Stimulated activated CD8-positive, alpha-beta memory T cell treated with anti-CD3 and anti-CD28 coated beads, Interleukin-12 subunit alpha, Interleukin-12 subunit beta, amount 100 ng/mL, for 24 hours (primary cell): ENCODE results near the gene MTMR3.

Experiments used
- DNase-seq: peaks from one replicate; pipeline ENCODE4 v3.0.0-alpha.2; 2020; ENCODE audit errors: extremely low read depth

The MTMR3 gene

DNA sequence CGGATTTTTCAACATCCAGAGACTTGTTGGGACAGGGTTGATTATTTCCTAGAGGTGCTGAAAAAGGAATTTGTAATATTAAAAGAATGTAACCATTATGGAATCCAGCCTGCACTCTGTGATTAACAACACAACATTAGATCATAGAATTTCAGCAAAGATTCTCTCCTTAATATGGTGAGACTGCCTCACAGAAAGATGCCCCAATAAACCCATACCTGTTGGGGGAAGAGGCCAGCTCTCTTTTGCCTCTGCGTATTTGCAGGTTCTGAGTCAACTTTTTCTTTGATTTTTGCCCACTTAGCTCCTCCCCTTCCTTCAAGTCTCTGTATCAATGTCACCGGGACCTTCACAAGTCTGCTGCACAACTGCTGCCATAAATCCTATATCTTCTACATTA, 12.4 kb upstream of the MTMR3 start:
- DNase-seq: no peak

DNA sequence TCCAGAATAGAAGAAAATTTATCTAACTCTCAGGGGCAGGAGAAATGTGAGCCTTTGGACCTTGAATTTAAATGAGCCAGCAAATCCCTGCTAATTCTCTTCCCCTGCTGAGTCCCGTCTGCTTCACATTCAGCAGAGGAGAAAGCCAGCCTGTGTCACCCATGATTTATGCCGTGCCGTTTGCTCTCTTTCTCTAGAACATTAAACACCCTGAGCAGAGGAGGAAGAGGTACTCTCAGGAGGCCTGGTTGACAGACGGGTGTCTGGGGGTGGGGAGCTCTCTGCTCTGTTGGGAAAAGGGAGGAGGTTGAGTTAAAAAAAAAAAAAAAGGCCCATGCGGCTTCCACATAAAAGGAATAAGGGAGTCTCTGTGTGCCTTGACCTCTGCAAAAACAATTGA, 11.3 kb upstream of the MTMR3 start:
- DNase-seq: no peak

DNA sequence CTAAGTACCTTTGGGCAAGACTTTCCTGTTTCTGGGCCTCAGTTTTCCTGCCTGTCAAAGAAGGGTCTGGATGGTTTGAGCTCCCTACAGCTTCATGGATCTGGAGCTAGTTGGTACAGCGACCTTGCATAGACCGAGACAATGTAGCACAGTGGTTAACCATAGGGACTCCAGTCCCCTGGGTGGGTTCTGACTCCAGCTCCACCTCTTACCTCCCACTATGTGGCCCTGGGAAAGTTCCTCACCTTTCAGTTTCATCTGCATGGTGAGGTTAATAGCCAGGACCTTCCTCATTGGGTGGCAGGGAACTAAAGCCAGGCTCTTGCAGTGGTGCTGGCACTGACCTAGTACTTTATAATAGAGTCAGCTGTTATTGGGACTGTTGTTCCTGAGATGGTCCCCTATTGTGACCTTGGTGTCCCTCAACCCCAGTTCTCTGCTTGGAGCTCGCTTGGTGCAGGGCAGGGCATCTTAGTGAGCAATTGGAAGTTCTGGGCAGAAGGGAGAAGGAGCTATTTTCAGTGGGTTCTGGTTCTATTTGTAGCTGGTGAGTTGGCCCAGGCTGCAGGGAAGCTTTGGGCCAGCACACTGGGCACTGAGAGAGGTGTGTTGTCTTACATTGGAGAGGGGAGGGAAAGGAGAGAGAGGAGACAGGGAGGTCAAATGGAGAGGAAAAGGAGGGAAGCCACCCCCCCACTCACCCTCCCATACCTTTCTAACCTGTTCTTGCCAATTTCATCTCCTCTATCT, 10.7 kb upstream of the MTMR3 start:
- no peak for DNase-seq

DNA sequence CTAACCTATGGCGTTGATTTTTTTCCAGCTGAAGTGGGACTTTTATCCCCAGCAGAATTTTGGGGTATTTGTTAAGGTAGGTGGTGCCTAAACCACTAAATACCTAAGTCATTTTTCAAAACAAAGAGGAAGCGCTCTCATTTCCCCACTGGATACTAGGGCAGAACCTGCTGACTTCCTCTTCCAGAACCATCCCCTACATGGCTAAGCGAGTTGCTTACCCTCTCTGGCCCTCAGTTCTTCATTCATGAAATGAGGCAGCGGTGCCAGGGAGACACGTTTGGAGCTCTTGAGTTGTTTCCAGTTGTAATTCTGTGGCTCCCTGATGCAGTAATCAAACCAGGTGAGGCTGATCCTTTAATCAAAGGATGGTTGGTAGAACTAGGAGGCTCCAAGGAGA, 10.0 kb upstream of the MTMR3 start:
- no peak for DNase-seq

DNA sequence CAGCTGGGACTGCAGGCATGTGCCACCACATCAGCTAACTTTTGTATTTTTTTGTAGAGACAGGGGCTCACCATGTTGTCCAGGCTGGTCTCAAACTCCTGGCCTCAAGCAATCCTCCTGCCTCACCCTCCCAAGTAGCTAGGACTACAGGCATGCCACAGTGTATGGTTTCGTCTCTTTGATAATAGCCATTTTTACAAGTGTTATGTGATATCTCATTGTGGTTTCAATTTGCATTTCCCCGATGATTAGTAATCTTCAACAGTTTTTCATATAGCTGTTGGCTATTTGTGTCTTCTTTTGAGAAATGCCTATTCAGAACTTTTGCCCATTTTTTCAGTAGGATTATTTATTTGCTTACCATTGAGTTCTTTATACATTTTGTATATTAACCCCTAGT, 9.0 kb upstream of the MTMR3 start:
- no peak for DNase-seq

DNA sequence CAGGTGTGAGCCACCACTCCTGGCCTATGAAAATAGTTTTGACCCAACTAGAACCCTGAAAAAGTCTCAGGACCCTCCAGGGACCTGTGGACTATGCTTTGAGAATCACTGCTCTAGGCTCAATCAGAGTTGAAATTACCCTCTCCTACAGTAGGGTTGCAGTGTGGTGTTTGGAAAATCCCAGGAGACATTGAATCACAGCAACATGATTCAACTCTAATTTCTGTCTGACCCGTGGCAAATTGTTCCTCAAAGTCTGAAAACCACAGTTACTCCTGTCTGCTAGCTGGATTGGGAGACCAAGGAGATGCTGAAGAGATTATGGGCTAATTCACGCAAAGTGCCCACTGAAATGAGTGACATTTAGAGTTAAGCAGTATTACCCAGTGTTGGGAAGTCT, 5.4 kb upstream of the MTMR3 start:
- DNase-seq: no peak

DNA sequence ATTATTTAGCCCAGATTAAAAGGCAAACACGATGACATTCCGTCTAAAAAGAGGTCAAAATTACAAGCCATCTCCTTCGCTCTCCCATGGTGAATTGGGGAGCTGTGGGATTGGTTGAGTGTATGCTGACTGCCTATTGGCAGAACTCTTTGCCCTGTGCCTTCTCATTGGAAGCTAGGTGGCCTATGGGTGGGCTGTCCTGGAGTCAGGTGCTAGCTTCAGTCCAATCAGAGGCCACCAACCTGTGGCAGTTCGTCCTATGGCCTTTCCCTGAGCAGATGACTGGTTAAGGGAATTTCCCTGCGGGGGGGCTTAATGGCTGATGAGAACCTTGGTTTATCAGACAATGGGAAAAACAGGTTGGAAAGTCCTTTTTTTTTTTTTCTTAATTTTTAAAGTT, 3.2 kb upstream of the MTMR3 start:
- DNase-seq: no peak

DNA sequence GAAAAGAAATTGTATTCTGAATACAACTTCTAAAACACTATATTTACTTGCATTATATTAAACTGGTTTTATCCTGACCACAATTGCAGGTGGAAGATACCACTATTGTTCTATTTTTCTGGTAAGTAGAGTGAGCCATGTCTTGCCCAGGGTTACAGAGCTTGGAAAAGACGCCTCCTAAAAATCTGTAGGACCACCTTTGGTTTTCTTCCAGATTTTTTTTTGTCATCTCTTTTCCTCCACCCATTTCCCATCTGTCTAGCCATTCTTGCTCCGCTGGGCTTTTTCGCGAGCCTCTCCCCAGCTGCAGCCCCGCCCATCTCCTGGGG, 294 bp upstream of the MTMR3 start:
- DNase-seq: no peak

DNA sequence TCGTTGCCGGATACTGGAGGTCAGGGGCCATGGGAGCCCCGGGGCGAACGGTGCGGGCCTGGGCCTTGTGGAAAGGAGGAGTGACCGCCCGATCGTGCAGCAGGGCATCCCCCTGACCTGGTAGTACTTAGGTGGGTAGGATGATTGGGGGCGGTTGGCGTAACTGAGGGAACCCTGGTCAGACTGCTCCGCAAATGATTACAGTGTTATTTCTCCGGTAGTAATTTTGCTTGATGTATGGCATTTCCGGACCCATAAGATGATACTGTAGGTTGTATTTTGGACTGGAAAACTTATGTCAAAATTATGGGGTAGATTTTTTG, 762 bp downstream of the MTMR3 start:
- no peak for DNase-seq

DNA sequence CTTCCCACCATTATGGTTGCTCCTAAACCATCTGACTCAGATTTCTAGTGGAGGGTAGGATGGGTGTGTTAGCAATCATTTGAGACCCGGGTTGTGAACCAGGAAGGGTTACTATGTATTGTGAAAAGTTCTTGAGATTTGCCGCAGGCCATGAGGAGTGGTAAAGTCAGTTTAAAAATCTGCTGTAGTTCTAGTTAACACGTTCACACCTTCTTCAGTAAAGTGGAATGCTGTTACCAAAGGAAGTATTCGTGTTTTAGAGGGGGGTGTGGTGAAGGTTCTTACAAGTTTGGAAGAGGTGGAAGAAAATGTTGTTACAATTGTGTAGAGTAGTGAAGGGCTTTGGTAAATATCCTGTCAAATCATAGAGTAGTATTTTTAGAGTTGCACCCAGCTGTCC, 2.6 kb downstream of the MTMR3 start:
- DNase-seq: no peak

DNA sequence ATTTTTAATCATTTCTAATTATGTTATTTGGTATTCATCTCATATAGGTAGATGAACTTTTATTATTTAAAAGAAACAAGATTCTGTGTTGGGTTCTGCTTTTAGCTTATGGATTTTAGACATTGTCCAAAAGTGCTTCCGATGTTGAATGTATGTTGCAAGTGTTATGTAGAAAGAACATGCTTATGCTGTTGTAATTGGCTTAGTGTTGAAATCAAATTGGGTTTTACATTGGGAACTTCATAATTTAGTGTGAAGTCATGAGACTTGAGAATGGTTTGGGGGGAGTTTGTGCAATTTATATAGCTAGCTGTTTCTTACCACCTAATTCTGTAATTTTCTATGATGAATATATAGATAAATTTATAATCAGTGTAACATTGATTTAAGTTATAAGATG, 3.6 kb downstream of the MTMR3 start:
- DNase-seq: no peak

DNA sequence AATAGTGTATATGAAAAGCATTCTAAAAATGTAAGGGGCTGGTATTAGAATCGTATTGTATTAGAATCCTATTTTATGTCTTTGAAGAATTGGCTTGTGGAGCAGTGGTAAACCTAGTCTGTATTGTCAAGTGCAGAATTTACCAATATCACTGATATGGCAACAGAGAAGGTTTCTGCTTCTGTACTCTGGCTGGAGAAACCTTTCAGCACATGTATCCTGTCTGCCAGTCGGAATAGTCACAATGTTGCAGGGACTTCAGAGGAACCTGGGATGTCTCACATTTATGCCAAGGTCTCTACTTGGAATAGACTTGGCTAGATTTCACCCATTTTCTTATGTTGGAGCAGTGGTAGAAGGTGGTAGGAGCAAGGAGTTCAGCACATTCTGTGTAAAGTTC, 4.4 kb downstream of the MTMR3 start:
- DNase-seq: no peak

DNA sequence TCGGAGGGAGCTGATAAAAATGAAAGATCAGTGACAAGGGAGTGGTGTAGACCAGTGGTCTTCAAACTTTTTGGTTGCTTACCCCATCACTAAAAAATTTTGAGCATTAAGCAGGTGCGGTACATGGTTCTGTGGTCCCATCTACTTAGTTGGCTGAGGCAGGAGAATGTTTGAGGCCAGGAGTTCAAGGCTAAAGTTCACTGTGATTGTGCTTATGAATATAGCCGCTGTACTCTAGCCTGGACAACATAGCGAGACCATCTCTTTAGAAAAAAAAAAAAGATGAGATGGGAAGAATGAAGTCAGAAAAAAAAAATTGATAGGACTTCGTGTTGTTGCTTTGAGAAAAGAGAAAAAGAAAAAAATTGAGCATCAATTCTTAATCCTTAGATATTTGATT, 7.8 kb downstream of the MTMR3 start:
- no peak for DNase-seq

DNA sequence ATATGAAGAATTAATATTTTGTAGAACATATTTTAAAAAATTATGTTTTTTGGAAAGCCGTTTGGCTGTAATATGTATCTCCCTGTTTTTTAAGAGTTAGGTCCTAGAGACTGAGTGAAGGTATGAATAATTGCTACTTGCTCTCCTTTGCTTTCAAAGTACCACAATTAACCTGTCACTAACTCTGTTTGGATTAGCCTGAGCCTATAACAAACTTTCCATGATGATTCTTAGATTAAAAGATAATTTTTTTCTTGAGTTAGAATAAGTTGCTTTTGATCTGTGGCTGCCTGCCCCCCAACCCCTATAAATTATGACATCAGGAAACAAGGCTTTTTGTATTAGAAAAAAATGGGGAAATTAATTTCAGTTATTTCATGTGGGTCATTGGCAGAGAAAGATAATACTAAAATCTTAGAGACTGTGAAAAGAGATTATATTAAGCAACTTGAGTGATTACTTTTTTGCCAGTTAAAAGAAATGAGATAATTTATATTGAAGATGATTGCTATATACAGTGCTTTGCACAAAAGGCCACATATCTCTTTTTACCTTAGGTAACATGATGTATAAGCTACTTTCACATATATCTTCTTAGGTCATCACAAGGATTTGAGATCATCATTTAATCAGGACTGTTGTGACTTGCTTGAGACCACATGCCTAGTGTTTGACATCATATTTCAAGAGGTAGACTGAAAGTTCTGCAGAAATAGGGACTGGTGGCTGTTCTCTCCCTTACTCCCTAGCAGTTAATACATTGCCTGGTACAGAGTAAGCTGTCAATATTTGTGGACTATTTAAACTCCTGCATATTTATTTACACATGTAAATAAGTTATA, 9.6 kb downstream of the MTMR3 start:
- no peak for DNase-seq

DNA sequence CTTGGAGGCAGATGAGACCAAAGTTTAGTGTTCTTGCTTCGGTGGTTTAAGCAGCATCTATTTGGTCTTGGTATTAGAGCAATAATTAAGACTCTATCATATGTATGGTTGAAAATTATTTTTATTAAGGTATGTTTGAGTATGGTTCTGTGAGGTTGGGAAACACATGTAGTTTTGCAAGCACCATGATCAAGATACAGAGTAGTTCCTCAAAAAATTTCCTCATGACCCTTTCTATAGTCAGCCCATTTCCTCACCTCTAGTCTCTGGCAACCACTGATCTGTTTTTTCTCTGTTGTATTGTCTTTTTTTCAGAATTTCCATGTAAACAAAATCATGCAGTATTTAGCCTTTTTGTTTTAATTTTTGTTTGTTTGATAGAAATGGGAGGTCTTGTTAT, 18.4 kb downstream of the MTMR3 start:
- no peak for DNase-seq

DNA sequence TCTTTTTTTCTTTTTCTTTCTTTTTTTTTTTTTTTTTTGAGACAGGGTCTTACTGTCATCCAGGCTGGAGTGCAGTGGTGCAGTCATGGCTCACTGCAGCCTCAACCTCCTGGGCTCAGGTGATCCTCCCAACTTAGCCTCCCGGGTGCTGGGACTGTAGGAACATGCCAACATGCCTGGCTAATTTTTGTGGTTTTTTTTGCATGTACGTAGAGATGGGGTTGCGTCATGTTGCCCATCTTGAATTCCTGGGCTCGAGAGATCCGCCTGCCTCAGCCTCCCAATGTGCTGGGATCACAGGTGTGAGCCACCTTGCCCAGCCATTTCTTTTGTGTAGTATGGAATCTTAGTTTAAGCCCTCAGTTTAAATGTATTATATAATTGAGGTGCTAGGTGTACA, 20.4 kb downstream of the MTMR3 start:
- DNase-seq: no peak

DNA sequence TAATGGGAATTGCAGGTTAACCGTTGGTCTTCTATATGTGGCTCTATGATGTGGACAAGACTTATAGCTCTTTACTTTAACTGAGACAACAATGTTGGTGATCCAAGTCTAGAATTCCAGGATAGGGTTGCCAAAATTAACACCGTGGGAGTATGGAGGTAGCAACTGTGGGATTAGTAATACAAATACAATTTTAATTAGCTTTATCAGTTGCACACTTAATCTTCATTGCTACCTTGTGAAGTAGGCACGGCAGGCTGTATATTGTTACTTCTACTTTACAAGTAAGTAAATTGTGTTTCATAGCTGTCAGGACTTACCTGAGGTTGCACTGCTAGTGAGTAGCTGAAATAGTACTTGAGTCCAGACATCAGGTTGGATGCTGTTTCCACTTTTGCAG, 21.0 kb downstream of the MTMR3 start:
- DNase-seq: no peak

DNA sequence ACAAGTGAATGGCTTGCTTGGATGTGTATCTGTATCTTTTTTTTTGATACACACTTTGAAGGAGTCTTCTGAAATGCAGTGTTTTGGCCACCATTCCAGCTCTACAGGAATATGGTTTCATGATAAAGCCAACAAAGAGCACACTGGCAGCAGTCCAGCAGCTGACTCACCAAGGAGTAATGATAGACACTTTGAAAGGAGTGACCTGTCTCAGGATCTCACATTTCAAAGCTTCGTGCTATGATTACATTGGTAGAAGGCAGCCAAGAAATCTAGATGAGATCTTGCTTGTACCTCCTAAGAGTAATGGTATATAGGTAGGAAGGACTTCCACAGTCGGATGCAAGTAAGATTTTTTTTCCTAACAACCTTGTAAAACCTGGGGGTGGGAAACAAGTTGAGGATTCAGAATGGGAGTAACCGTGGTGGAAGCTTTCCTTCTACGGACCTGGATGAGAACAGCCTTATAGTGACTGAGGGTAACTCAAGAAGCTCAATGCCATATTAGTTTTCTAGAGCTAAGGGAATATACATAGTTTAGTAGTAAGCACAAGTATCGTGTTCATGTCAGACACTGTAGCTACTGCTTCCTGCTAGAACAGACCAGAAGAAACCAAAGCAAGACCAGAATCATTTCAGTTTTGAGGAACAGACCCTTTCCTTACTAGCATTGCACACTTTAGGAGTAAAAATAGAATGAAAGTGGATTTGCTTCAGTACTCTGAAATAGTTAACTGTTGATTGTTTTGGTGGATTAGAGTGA, 25.0 kb downstream of the MTMR3 start:
- no peak for DNase-seq

DNA sequence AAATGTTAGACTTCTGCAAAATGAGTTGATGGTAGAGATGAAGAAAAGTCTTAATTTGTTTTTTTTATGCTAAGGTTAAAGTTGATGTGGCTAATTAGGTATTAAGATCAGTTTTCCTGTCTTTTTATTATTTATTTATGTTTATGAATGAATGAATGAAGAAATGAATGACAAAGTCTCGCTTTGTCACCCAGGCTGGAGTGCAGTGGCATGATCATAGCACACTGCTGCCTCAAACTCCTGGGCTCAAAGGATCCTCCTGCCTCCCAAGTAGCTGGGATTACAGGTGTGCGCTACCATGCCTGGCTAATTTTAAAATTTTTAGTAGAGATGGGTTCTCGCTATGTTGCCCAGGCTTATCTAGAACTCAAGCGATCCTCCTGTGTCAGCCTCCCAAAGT, 29.2 kb downstream of the MTMR3 start:
- DNase-seq: no peak

DNA sequence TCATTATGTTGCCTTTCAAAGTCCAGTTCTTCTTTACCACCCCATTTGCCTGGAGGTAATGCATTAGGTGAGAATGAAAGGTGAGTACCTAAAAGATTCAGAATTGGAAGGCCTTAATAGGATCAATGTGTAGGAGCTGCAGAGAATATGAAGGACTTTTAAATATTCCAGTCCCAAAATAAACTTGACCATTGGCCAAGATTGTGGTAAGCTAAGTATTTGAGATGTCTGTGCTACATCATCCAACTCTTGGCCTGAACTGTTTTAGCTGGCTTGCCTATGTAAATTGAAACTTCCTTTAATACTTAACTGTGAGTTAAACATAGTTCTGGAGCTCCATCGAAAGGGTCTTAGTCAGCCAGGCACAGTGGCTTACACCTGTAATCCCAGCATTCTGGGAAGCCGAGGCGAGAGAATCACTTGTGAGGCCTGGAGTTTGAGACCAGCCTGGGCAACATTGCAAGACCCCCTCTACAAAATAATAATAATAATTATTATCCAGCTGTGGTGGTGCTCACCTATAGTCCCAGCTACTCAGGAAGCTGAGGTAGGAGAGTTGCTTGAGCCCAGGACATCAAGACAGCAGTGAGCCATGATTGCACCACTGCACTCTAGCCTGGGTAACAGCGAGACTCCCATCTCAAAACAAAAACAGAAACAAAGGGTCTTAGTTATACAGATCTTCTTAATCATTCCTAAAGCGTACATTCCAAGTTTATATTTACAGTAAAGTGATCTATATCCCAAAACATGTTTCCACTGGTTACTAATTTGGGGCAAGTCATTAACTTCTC, 29.8 kb downstream of the MTMR3 start:
- DNase-seq: no peak

DNA sequence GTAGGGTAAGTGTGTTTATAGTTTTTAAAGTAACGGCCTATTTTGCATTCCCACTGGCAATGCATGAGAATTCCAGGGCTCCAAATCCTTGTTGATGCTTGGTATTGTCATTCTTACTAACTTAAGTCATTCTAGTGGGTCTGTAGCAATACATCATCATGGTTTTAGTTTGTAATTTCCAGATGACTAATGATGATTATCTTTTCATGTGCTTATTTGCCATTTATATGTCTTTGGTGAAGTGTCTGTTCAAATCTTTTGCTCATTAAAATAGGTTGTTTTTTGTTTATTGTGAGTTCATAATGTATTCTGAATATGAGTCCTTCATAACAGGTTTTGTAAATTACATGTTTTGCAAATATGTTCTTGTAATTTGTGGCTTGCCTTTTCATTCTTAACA, 31.2 kb downstream of the MTMR3 start:
- no peak for DNase-seq

DNA sequence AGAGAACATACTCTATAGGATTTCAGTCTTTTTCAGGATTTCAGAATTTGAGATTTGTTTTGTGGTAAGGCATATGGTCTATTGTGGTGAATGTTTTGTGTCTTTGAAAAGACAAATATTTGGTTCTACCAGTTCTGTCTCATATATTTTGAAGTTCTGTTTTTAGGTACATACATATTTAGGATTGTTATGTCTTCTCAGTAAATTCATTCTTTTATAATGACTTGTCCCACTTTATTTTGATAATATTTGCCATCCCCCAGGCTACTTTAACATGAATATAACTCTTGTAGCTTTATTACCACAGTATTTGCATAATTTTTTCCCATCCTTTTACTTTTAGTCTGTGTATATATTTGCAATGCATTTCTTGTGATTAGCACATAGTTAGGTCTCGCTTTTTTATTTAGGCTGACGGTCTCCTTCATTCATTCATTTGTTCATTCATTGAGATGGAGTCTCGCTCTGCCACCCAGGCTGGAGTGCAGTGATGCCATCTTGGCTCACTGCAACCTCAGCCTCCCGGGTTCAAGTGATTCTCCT, 32.1 kb downstream of the MTMR3 start:
- no peak for DNase-seq
